Esophagus squamous epithelium (tissue), 4 donors: Measurements from ENCODE around the gene BTAF1.

Experiments used
- POLR2A ChIP-seq, 4 donors: fragments of 450-650 bp; IDR thresholded peaks; one replicate each; pipeline ENCODE4 v1.6.1; 2017; ENCODE audit warnings: antibody characterized with exemption in 4 of 4, mild to moderate bottlenecking in 4 of 4, moderate library complexity in 3 of 4
- TF ChIP-seq, protein P1 (sequence below), 6 experiments: fragments of 450-650 bp in 4 of 6; fragments of 200-600 bp in 2 of 6; sonication (generic) in 2 of 6; IDR thresholded peaks; one replicate each; pipeline ENCODE4 v1.5.1; 2016 to 2019; ENCODE audit warnings: antibody characterized with exemption in 6 of 6, mild to moderate bottlenecking in 4 of 6, moderate library complexity in 4 of 6

DNA sequence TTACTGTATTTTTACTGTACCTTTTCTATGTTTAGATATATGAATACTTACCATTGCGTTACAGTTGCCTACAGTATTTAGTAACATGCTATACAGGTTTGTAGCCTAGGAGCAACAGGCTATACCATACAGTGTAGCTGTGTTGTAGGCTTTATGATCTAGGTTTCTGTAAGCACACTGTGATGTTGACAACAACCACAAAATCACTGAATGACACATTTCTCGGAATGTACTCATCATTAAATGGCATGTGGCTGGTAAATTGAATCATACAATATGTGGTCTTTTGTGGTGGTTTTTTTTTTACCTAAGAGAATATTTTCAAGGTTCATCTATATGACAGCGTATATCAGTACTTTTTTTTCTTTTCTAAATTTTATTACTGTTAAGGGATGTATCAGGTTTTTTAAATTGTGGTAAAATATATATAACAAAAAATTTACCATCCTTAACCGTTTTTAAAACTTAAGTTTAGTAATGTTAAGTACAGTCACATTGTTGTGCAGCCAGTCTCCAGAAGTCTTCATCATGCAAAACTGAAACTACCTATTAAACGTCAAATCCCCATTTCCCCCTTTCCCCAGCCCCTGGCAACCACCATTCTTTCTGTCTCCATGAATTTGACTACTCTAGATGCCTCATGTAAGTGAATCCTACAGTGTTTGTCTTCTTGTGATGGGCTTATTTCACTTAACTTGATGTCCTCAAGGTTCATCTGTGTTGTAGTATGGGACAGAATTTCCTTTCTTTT lies 21.5 kb downstream of the BTAF1 start:
- TF ChIP-seq POLR2A (IDR thresholded peaks at IDR 0.05): no peak
- TF ChIP-seq, protein P1, sequence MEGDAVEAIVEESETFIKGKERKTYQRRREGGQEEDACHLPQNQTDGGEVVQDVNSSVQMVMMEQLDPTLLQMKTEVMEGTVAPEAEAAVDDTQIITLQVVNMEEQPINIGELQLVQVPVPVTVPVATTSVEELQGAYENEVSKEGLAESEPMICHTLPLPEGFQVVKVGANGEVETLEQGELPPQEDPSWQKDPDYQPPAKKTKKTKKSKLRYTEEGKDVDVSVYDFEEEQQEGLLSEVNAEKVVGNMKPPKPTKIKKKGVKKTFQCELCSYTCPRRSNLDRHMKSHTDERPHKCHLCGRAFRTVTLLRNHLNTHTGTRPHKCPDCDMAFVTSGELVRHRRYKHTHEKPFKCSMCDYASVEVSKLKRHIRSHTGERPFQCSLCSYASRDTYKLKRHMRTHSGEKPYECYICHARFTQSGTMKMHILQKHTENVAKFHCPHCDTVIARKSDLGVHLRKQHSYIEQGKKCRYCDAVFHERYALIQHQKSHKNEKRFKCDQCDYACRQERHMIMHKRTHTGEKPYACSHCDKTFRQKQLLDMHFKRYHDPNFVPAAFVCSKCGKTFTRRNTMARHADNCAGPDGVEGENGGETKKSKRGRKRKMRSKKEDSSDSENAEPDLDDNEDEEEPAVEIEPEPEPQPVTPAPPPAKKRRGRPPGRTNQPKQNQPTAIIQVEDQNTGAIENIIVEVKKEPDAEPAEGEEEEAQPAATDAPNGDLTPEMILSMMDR (IDR thresholded peaks at IDR 0.05): no peak
